Fibroblast of skin of abdomen (primary cell): ENCODE measurements around the gene SUMO4.

Source experiments
- DNase-seq: peaks from one replicate; pipeline ENCODE4 v3.0.0-alpha.2; 2013

The SUMO4 gene

GRCh38 chr6:149389509-149390297 lies 10.4 kb upstream of the SUMO4 start:
- DNase-seq, result peak; percentile 21

- DNase-seq, result no peak
These were observed 8.0 kb upstream of the SUMO4 start for GRCh38 chr6:149392093-149392492.

GRCh38 chr6:149392535-149392934 lies 7.5 kb upstream of the SUMO4 start:
- no peak for DNase-seq

GRCh38 chr6:149393002-149393679 lies 6.9 kb upstream of the SUMO4 start:
- DNase-seq, result peak; percentile 54

GRCh38 chr6:149395185-149395584 lies 4.9 kb upstream of the SUMO4 start:
- DNase-seq, result no peak

- no peak for DNase-seq
These were observed 2.7 kb upstream of the SUMO4 start for GRCh38 chr6:149397384-149397783.

GRCh38 chr6:149403534-149403933 lies 3.5 kb downstream of the SUMO4 start:
- no peak for DNase-seq

- peak; percentile 62 for DNase-seq
These were observed 6.0 kb downstream of the SUMO4 start for GRCh38 chr6:149405823-149406765.

- DNase-seq, result no peak
These were observed 9.6 kb downstream of the SUMO4 start for GRCh38 chr6:149409617-149410016.

GRCh38 chr6:149410557-149410956 lies 10.5 kb downstream of the SUMO4 start:
- DNase-seq, result no peak

GRCh38 chr6:149414009-149414408 lies 13.9 kb downstream of the SUMO4 start:
- no peak for DNase-seq

GRCh38 chr6:149414821-149415220 lies 14.8 kb downstream of the SUMO4 start:
- DNase-seq, result no peak

GRCh38 chr6:149419696-149420404 lies 19.8 kb downstream of the SUMO4 start:
- no peak for DNase-seq

- DNase-seq, result no peak
These were observed 21.1 kb downstream of the SUMO4 start for GRCh38 chr6:149421132-149421531.

- no peak for DNase-seq
These were observed 22.5 kb downstream of the SUMO4 start for GRCh38 chr6:149422581-149422980.

GRCh38 chr6:149423964-149424440 lies 23.9 kb downstream of the SUMO4 start:
- no peak for DNase-seq

GRCh38 chr6:149425224-149425623 lies 25.2 kb downstream of the SUMO4 start:
- DNase-seq, result no peak

- DNase-seq, result no peak
These were observed 25.7 kb downstream of the SUMO4 start for GRCh38 chr6:149425754-149426153.

GRCh38 chr6:149428606-149429005 lies 28.5 kb downstream of the SUMO4 start:
- DNase-seq, result no peak

- DNase-seq, result no peak
These were observed 29.6 kb downstream of the SUMO4 start for GRCh38 chr6:149429427-149430360.
